H9 (cell line): ENCODE results near the gene TMEM233. TPM values are rescaled to one million over a fixed set of nuclear protein-coding genes. Genes with fewer than 3 reads are reported as not detected.

ENCODE experiments used
- DNase-seq: peaks from one replicate; pipeline ENCODE4 v3.0.0-alpha.2; 2017
- H2AFZ ChIP-seq: one replicate; pipeline ENCODE4 v1.6.1; 2013; ENCODE audit warnings: mild to moderate bottlenecking, low read length, control low read depth, moderate library complexity
- H2AK5ac ChIP-seq: 2 replicates; pipeline ENCODE4 v1.6.1; 2013; ENCODE audit warnings: low read length, control low read depth, mixed read lengths; ENCODE audit not compliant: insufficient read length
- H2BK120ac ChIP-seq: one replicate; pipeline ENCODE4 v1.6.1; 2013; ENCODE audit warnings: low read depth, mild to moderate bottlenecking, low read length, control low read depth, inconsistent platforms; ENCODE audit not compliant: poor library complexity, severe bottlenecking
- H2BK12ac ChIP-seq: 2 replicates; pipeline ENCODE4 v1.6.1; 2013; ENCODE audit warnings: low read length, control low read depth, mixed read lengths, low read depth; ENCODE audit not compliant: insufficient read length
- H2BK15ac ChIP-seq: 2 replicates; pipeline ENCODE4 v1.6.1; 2013; ENCODE audit warnings: low read depth, low read length, control low read depth
- H2BK20ac ChIP-seq: one replicate; pipeline ENCODE4 v1.6.1; 2013; ENCODE audit warnings: low read depth, mild to moderate bottlenecking, low read length, control low read depth, inconsistent platforms; ENCODE audit not compliant: poor library complexity, severe bottlenecking
- H2BK5ac ChIP-seq: 2 replicates; pipeline ENCODE4 v1.6.1; 2013; ENCODE audit warnings: low read length, control low read depth, mixed read lengths; ENCODE audit not compliant: insufficient read length
- H3K14ac ChIP-seq: 2 replicates; pipeline ENCODE4 v1.6.1; 2013; ENCODE audit warnings: low read length, control low read depth; ENCODE audit not compliant: insufficient read depth
- H3K18ac ChIP-seq: 2 replicates; pipeline ENCODE4 v1.6.1; 2013; ENCODE audit warnings: low read depth, mild to moderate bottlenecking, mixed read lengths, low read length, control low read depth; ENCODE audit not compliant: insufficient read length
- H3K23ac ChIP-seq: 2 replicates; pipeline ENCODE4 v1.6.1; 2013; ENCODE audit warnings: low read length, control low read depth, mixed read lengths, low read depth; ENCODE audit not compliant: insufficient read length
- H3K23me2 ChIP-seq: 2 replicates; pipeline ENCODE4 v1.6.1; 2013; ENCODE audit warnings: low read depth, mild to moderate bottlenecking, mixed read lengths, low read length, control low read depth; ENCODE audit not compliant: insufficient read length, poor library complexity, severe bottlenecking
- H3K27ac ChIP-seq: 2 replicates; pipeline ENCODE4 v1.5.1; 2013; ENCODE audit warnings: low read length, control low read depth, mixed read lengths, low read depth; ENCODE audit not compliant: insufficient read length
- H3K27me3 ChIP-seq: 2 replicates; pipeline ENCODE4 v1.6.1; 2013; ENCODE audit warnings: low read length, control low read depth, inconsistent platforms; ENCODE audit not compliant: insufficient read depth
- H3K4ac ChIP-seq: 2 replicates; pipeline ENCODE4 v1.6.1; 2013; ENCODE audit warnings: low read depth, mild to moderate bottlenecking, control low read depth, inconsistent platforms, low read length, moderate library complexity
- H3K4me1 ChIP-seq: 2 replicates; pipeline ENCODE4 v1.6.1; 2013; ENCODE audit warnings: low read length, control low read depth, inconsistent platforms; ENCODE audit not compliant: insufficient read depth
- H3K4me2 ChIP-seq: 2 replicates; pipeline ENCODE4 v1.6.1; 2013; ENCODE audit warnings: low read length, control low read depth, mixed read lengths; ENCODE audit not compliant: insufficient read length, insufficient read depth
- H3K56ac ChIP-seq: 2 replicates; pipeline ENCODE4 v1.6.1; 2013; ENCODE audit warnings: low read depth, mild to moderate bottlenecking, mixed read lengths, low read length, control low read depth; ENCODE audit not compliant: insufficient read length
- H3K79me1 ChIP-seq: 2 replicates; pipeline ENCODE4 v1.6.1; 2013; ENCODE audit warnings: low read depth, mild to moderate bottlenecking, moderate library complexity, low read length, control low read depth, inconsistent platforms; ENCODE audit not compliant: insufficient read depth, poor library complexity, severe bottlenecking
- H3K79me2 ChIP-seq: 2 replicates; pipeline ENCODE4 v1.6.1; 2013; ENCODE audit warnings: low read length, control low read depth, inconsistent platforms; ENCODE audit not compliant: insufficient read depth
- H3K9ac ChIP-seq: 2 replicates; pipeline ENCODE4 v1.6.1; 2013; ENCODE audit warnings: low read length, control low read depth, mixed read lengths; ENCODE audit not compliant: insufficient read length; ENCODE audit errors: extremely low read depth
- H3K9me3 ChIP-seq: one replicate; pipeline ENCODE4 v1.6.1; 2013; ENCODE audit warnings: low read depth, low read length, inconsistent platforms; ENCODE audit not compliant: control insufficient read depth
- H3T11ph ChIP-seq: one replicate; pipeline ENCODE4 v1.6.1; 2013; ENCODE audit warnings: mild to moderate bottlenecking, low read length, control low read depth, inconsistent platforms
- H4K20me1 ChIP-seq: one replicate; pipeline ENCODE4 v1.6.1; 2013; ENCODE audit not compliant: control insufficient read depth, insufficient read length, insufficient read depth
- H4K5ac ChIP-seq: 2 replicates; pipeline ENCODE4 v1.6.1; 2013; ENCODE audit warnings: low read depth, mild to moderate bottlenecking, mixed read lengths, low read length, control low read depth; ENCODE audit not compliant: insufficient read length
- H4K8ac ChIP-seq: replicated peaks from 2 replicates; pipeline ENCODE4 v1.6.1; 2013; ENCODE audit warnings: low read length, control low read depth, mixed read lengths, low read depth; ENCODE audit not compliant: insufficient read length
- H4K91ac ChIP-seq: 2 replicates; pipeline ENCODE4 v1.6.1; 2013; ENCODE audit warnings: low read depth, mild to moderate bottlenecking, moderate library complexity, mixed read lengths, low read length, control low read depth; ENCODE audit not compliant: insufficient read length
- H3K27ac Mint-ChIP-seq, 3 experiments: 2 replicates in 2 of 3; 3 replicates in 1 of 3; pipeline ENCODE4 v1.8.0; 2020 to 2021; ENCODE audit warnings: mixed read lengths in 3 of 3, mild to moderate bottlenecking in 1 of 3, moderate library complexity in 1 of 3
- H3K27me3 Mint-ChIP-seq: 2 replicates; pipeline ENCODE4 v1.8.0; 2021; ENCODE audit warnings: low read depth, mild to moderate bottlenecking, moderate library complexity, mixed read lengths
- H3K36me3 Mint-ChIP-seq, 3 experiments: 2 replicates in 2 of 3; 3 replicates in 1 of 3; pipeline ENCODE4 v1.8.0; 2020 to 2021; ENCODE audit warnings: low read depth in 3 of 3, mixed read lengths in 3 of 3; ENCODE audit not compliant: insufficient read depth in 1 of 3
- H3K4me1 Mint-ChIP-seq, 2 experiments: 2 replicates each; pipeline ENCODE4 v1.8.0; 2020; ENCODE audit warnings: mixed read lengths in 2 of 2
- H3K4me3 Mint-ChIP-seq, 2 experiments: 2 replicates in 1 of 2; 3 replicates in 1 of 2; pipeline ENCODE4 v1.8.0; 2020 to 2021; ENCODE audit warnings: mild to moderate bottlenecking in 2 of 2, mixed read lengths in 2 of 2, moderate library complexity in 1 of 2
- H3K9me3 Mint-ChIP-seq, 2 experiments: 2 replicates in 1 of 2; 3 replicates in 1 of 2; pipeline ENCODE4 v1.8.0; 2020; ENCODE audit warnings: mild to moderate bottlenecking in 2 of 2, mixed read lengths in 2 of 2, moderate library complexity in 1 of 2
- WGBS: extraction: QIAGEN DNeasy Blood & Tissue Kit; methylation state at CpG from one replicate; pipeline ENCODE4 v1.1.7; 2013; ENCODE audit warnings: missing lambda C conversion rate, low lambda C conversion rate, mixed read lengths; ENCODE audit not compliant: insufficient read length; ENCODE audit errors: extremely low coverage; 5-methylcytosine and 5-hydroxymethylcytosine counted together
- total RNA-seq: library from RNA; stranded (reverse); gene quantifications from 2 replicates; pipeline ENCODE4 v1.2.1, GENCODE V29; 2021
- TF ChIP-seq, protein P1 (sequence below): fragments of 200-600 bp; sonication (generic); conservative IDR thresholded peaks from 3 replicates; pipeline ENCODE4 v1.8.0; 2021; ENCODE audit warnings: antibody characterized with exemption, mild to moderate bottlenecking

The TMEM233 gene
- total RNA-seq, 1 experiment from 2014 or later = not detected

DNA sequence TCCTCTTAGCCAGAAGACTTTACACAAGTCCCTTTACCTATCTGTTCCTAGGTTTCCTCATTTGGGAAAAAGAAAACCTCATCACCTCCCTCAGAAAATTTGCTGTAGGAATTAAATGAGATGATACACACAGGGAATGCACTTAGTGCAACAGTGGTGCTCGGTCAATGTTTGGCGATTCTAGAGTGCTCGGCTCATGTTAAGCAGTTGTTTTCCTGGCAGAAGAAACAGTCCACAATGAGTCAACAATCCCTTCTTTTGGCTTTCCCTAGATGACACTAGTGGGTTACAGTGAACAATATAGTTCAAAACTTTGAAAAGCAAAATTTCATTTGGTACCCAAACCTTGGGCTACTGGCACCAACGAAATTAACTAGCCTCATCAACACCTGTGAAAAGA is 3.9 kb upstream of the TMEM233 start:
- Mint-ChIP-seq H3K36me3 (no peaks in the 10 kb centered on the region), H3K9me3 (peaks cover 0 to 3% of the 10 kb centered on the region in 2 experiments; a peak in 1 of 5 replicates), H3K27me3 (peaks cover 76% of the 10 kb centered on the region), H3K4me3 (no peak overlapping the region), H3K4me1 (peaks cover 13 to 16% of the 10 kb centered on the region in 2 experiments), H3K27ac (no peak overlapping the region)
- H4K91ac ChIP-seq = no peak overlapping the region
- H3K23me2 ChIP-seq = peaks cover 13% of the 10 kb centered on the region
- H2BK120ac ChIP-seq = no peak overlapping the region
- H3K4me2 ChIP-seq = no peak overlapping the region
- no peak overlapping the region for H3K27ac ChIP-seq
- DNase-seq = no peak
- no peak overlapping the region for H3K18ac ChIP-seq
- H2BK5ac ChIP-seq = no peak overlapping the region
- whole genome bisulfite sequencing = no CpG with 5 or more reads among the region's 4 CpGs
- H3K23ac ChIP-seq = no peak overlapping the region
- H3K27me3 ChIP-seq = peaks cover 24% of the 10 kb centered on the region
- no peak overlapping the region for H4K5ac ChIP-seq
- H2AFZ ChIP-seq = no peak overlapping the region
- no peak overlapping the region for H3K14ac ChIP-seq
- TF ChIP-seq, protein P1, sequence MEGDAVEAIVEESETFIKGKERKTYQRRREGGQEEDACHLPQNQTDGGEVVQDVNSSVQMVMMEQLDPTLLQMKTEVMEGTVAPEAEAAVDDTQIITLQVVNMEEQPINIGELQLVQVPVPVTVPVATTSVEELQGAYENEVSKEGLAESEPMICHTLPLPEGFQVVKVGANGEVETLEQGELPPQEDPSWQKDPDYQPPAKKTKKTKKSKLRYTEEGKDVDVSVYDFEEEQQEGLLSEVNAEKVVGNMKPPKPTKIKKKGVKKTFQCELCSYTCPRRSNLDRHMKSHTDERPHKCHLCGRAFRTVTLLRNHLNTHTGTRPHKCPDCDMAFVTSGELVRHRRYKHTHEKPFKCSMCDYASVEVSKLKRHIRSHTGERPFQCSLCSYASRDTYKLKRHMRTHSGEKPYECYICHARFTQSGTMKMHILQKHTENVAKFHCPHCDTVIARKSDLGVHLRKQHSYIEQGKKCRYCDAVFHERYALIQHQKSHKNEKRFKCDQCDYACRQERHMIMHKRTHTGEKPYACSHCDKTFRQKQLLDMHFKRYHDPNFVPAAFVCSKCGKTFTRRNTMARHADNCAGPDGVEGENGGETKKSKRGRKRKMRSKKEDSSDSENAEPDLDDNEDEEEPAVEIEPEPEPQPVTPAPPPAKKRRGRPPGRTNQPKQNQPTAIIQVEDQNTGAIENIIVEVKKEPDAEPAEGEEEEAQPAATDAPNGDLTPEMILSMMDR = no peak
- no peak overlapping the region for H2BK15ac ChIP-seq
- no peaks in the 10 kb centered on the region for H3K79me2 ChIP-seq
- H3K9me3 ChIP-seq = no peaks in the 10 kb centered on the region
- no peak overlapping the region for H2BK12ac ChIP-seq
- H3K9ac ChIP-seq = no peak overlapping the region
- no peak overlapping the region for H3K4ac ChIP-seq
- H4K20me1 ChIP-seq = no peaks in the 10 kb centered on the region
- no peaks in the 10 kb centered on the region for H3K79me1 ChIP-seq
- no peak overlapping the region for H3K56ac ChIP-seq
- H4K8ac ChIP-seq = no peak overlapping the region
- H2AK5ac ChIP-seq = no peak overlapping the region
- no peak overlapping the region for H2BK20ac ChIP-seq
- H3K4me1 ChIP-seq = no peaks in the 10 kb centered on the region
- no peak overlapping the region for H3T11ph ChIP-seq
